GM12892 (cell line): ENCODE measurements around the gene FAM81A.

Experiments used
- POLR2A ChIP-seq: IDR thresholded peaks from 2 replicates; pipeline ENCODE4 v1.6.1; 2011; ENCODE audit warnings: low read depth, low read length, control low read depth
- POLR2AphosphoS5 ChIP-seq: IDR thresholded peaks from 2 replicates; pipeline ENCODE4 v1.6.1; 2011; ENCODE audit warnings: low read depth, low read length, control low read depth
- TAF1 ChIP-seq: IDR thresholded peaks from 2 replicates; pipeline ENCODE4 v1.6.1; 2011; ENCODE audit warnings: low read depth, mild to moderate bottlenecking, control low read depth, low read length, borderline replicate concordance

- TF ChIP-seq POLR2AphosphoS5 (no peak), POLR2A (no peak), TAF1 (no peak)
These were observed 47.0 kb downstream of the FAM81A start for GRCh38 chr15:59485036-59485435.
